Right kidney (tissue), 1 donor: Measurements from ENCODE around the gene ERVK3-1.
A peak's percentile ranks its signal among the peaks of the same experiment; 100 is the strongest.
"Not testable (repeated sequence)": the region's sequence is repeated elsewhere in the genome, so short reads cannot be mapped to it uniquely, and the experiment has no call there.

Experiments used
- DNase-seq: peaks from one replicate; pipeline ENCODE4 v3.0.0-alpha.2; 2016

ERVK3-1 gene

GRCh38 chr19:58338825-58339558, 33.8 kb downstream of the ERVK3-1 start:
- DNase-seq, result no peak

- DNase-seq, result no peak
These were observed 40.4 kb downstream of the ERVK3-1 start for GRCh38 chr19:58345558-58345957.

GRCh38 chr19:58346961-58347929, 42.1 kb downstream of the ERVK3-1 start:
- DNase-seq, result peak; percentile 61

- DNase-seq, result not testable (repeated sequence)
These were observed 42.9 kb downstream of the ERVK3-1 start for GRCh38 chr19:58348080-58348479.

- DNase-seq, result no peak
These were observed 44.4 kb downstream of the ERVK3-1 start for GRCh38 chr19:58349590-58349989.

GRCh38 chr19:58350001-58350861, 45.1 kb downstream of the ERVK3-1 start:
- peak; percentile 71 for DNase-seq

- no peak for DNase-seq
These were observed 45.8 kb downstream of the ERVK3-1 start for GRCh38 chr19:58350871-58351557.

GRCh38 chr19:58351558-58351878, 46.3 kb downstream of the ERVK3-1 start:
- DNase-seq, result no peak

- no peak for DNase-seq
These were observed 47.0 kb downstream of the ERVK3-1 start for GRCh38 chr19:58351990-58352755.

GRCh38 chr19:58352760-58353671, 47.8 kb downstream of the ERVK3-1 start, which contains the start of gene A1BG:
TSS of gene A1BG (minus strand) at chr19:58353492. CDS start at chr19:58353437, 55 bp downstream.
- no peak for DNase-seq

- DNase-seq, result no peak
These were observed 48.7 kb downstream of the ERVK3-1 start for GRCh38 chr19:58353717-58354477.

GRCh38 chr19:58354478-58355030, 49.4 kb downstream of the ERVK3-1 start:
- no peak for DNase-seq

- DNase-seq, result no peak
These were observed 50.1 kb downstream of the ERVK3-1 start for GRCh38 chr19:58355215-58355796.

- peak; percentile 82 for DNase-seq
These were observed 51.0 kb downstream of the ERVK3-1 start for GRCh38 chr19:58355908-58356765.

GRCh38 chr19:58356766-58357480, 51.7 kb downstream of the ERVK3-1 start:
- DNase-seq, result no peak

GRCh38 chr19:58357481-58358145, 52.4 kb downstream of the ERVK3-1 start:
- no peak for DNase-seq
